Transverse colon (tissue), 3 donors: ENCODE measurements around the gene STXBP5.

Experiments used
- POLR2A ChIP-seq: fragments of 450-650 bp; IDR thresholded peaks from one replicate; pipeline ENCODE4 v1.6.1; 2016; ENCODE audit warnings: antibody characterized with exemption, mild to moderate bottlenecking, moderate library complexity
- TF ChIP-seq, protein P1 (sequence below), 5 experiments: fragments of 200-600 bp in 3 of 5; fragments of 450-650 bp in 2 of 5; sonication (generic) in 3 of 5; IDR thresholded peaks; 1 replicate in 2 of 5; 2 replicates in 3 of 5; pipeline ENCODE4 v1.5.1; 2016 to 2017; ENCODE audit warnings: antibody characterized with exemption in 5 of 5, inconsistent platforms in 3 of 5, mild to moderate bottlenecking in 2 of 5, moderate library complexity in 1 of 5

DNA sequence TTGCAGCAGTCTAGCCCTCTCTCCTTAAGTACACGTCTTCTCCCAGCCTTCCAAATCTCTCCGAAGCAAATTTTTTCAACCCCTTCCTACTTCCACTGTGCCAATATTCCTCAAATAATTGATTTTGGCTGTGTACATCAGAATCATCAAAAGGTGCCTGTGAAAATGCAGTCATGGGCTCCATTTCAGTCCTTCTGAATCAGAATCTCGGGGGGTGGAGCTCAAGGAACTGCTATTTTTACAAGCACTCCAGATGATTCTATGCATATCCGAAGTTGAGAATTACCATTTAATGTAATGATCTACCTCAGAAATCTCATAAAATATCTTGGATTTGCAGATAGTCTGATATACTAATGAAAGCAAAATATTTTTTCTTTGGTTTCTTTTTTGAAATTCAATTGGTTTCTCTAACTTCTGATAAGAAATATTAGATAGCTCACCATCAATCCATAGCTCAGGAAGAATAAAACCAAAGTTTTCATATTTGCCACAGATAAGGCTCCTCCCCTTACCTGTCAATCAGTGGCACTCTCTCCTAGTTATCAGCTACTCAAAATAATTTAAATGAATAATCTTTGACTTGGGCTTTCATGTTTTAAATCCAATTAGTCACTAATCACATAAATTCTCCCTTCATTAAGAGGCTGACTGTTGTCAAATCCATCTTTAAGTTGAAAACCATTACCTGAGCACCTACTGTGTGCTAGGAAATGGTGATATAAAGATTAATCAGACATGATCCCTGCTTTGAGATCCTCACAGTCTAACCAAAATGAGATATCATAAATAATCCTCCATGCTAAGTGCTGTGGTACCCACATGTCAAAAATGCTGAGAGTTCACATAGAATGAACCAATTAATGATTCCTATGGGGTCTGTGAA, 36.4 kb upstream of the STXBP5 start:
- TF ChIP-seq, protein P1, sequence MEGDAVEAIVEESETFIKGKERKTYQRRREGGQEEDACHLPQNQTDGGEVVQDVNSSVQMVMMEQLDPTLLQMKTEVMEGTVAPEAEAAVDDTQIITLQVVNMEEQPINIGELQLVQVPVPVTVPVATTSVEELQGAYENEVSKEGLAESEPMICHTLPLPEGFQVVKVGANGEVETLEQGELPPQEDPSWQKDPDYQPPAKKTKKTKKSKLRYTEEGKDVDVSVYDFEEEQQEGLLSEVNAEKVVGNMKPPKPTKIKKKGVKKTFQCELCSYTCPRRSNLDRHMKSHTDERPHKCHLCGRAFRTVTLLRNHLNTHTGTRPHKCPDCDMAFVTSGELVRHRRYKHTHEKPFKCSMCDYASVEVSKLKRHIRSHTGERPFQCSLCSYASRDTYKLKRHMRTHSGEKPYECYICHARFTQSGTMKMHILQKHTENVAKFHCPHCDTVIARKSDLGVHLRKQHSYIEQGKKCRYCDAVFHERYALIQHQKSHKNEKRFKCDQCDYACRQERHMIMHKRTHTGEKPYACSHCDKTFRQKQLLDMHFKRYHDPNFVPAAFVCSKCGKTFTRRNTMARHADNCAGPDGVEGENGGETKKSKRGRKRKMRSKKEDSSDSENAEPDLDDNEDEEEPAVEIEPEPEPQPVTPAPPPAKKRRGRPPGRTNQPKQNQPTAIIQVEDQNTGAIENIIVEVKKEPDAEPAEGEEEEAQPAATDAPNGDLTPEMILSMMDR (IDR thresholded peaks at IDR 0.05), result no peak
- TF ChIP-seq POLR2A, result no peak
